WI38 (cell line): Measurements from ENCODE around the gene ASIP.
"Not testable (repeated sequence)": the region's sequence is repeated elsewhere in the genome, so short reads cannot be mapped to it uniquely, and the experiment has no call there.

ENCODE experiments used
- H3K4me3 ChIP-seq: 2 replicates; pipeline ENCODE4 v1.5.1; 2011; ENCODE audit warnings: low read depth, mild to moderate bottlenecking, control low read depth, low read length
- TF ChIP-seq, protein P1 (sequence below): IDR thresholded peaks from 2 replicates; pipeline ENCODE4 v1.5.1; 2012; ENCODE audit warnings: low read depth, mild to moderate bottlenecking, control low read depth, low read length

The ASIP gene

DNA sequence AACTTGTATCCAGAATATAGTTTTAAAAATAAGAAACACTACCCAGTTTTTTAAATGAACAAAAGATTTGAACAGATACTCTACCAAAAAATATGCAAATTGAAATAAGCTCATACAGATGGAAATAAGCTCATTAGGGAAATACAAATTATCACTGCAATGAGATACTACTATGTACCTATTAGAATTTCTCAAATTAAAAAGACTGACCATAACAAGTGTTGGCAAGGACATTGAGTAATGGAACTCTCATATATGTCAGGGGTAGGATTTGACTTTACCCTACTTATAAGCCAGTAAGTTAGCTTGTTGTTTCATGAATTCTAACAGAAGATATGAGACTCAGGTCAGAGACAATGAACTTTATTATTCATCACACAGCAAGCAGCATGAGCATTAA, 9.6 kb upstream of the ASIP start:
- TF ChIP-seq, protein P1, sequence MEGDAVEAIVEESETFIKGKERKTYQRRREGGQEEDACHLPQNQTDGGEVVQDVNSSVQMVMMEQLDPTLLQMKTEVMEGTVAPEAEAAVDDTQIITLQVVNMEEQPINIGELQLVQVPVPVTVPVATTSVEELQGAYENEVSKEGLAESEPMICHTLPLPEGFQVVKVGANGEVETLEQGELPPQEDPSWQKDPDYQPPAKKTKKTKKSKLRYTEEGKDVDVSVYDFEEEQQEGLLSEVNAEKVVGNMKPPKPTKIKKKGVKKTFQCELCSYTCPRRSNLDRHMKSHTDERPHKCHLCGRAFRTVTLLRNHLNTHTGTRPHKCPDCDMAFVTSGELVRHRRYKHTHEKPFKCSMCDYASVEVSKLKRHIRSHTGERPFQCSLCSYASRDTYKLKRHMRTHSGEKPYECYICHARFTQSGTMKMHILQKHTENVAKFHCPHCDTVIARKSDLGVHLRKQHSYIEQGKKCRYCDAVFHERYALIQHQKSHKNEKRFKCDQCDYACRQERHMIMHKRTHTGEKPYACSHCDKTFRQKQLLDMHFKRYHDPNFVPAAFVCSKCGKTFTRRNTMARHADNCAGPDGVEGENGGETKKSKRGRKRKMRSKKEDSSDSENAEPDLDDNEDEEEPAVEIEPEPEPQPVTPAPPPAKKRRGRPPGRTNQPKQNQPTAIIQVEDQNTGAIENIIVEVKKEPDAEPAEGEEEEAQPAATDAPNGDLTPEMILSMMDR, result no peak
- H3K4me3 ChIP-seq, result no peak overlapping the region

DNA sequence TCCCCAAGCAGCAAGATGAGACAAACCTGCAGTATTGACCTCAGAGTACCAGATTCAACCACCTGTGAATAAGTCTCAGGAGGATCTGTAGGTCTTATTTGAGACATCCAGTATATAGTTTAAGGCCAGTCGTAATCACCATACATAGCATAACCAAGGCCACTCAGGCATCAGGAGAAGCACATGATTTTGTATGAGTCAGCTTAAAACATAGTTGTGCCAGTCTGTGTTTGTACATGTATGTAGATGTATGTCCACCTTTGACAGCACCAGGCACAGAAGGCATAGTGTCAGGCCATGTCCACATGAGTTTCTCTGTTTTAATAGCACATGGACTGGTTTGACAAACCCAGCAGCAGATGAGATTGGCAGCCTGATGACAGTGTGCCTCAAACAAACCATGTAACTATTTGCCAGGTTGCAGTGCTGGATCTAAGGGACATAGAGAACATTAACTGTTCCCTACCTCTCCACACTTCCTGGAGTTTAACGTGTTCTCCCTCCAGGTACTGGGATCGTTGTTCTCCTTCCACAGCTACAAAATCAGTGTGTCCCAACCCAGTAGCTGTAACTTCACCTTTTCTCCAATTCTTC, 8.6 kb upstream of the ASIP start:
- H3K4me3 ChIP-seq, result no peak overlapping the region
- TF ChIP-seq, protein P1, result no peak

DNA sequence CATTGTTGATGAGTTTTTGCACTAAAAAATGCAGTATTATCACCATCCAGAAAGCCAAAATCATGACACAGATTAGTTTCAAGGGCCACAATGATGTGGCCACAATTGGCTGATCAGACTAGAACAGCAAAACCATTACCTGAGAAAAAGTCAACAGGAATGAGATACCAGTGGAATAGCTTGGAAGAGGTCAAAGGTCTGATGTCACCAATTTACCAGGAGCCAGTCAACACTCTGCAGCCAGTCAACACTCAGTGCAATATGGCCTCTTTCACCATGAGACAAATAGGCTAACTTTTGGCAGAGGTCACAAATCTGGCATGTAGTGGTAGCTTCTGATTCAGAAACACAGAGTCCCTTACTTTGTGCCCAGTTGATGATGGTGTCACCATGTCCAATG, 7.5 kb upstream of the ASIP start:
- no peak overlapping the region for H3K4me3 ChIP-seq
- TF ChIP-seq, protein P1, result no peak

DNA sequence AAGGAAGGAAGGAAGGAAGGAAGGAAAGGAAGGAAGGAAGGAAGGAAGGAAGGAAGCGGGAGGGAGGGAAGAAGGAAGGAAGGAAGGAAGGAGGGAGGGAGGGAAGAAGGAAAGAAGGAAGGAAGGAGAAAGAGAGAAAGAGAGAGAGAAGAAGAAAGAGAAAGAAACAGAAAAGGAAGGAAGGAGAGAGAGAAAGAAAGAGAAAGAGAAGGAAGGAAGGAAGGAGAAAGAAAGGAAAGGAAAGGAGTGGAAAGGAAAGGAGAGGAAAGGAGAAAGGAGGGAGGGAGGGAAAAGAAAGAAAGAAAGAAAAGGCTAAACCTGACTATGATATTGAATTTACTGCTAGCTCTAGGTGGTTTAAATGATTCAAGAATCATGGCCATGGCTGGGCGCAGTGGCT, 5.3 kb upstream of the ASIP start:
- no peak overlapping the region for H3K4me3 ChIP-seq
- TF ChIP-seq, protein P1, result no peak

DNA sequence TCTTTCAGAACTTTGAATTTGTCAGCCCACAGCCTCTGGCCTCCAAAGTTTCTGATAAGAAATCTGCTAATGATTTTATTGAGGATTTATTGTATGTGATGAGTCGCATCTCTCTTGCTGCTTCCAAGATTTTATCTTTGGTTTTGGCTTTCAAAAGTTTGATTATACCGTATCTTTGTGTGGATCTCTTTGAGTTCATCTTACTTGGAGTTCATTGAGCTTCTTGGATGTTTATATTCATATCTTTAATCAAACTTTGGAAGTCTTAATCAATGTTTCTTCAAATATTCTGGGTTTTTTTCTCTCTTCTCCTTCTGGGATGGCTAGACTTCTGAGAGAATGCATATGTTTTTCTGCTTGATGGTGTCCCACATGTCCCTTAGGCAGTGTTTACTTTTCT, 3.3 kb upstream of the ASIP start:
- H3K4me3 ChIP-seq, result no peak overlapping the region
- TF ChIP-seq, protein P1, result no peak

DNA sequence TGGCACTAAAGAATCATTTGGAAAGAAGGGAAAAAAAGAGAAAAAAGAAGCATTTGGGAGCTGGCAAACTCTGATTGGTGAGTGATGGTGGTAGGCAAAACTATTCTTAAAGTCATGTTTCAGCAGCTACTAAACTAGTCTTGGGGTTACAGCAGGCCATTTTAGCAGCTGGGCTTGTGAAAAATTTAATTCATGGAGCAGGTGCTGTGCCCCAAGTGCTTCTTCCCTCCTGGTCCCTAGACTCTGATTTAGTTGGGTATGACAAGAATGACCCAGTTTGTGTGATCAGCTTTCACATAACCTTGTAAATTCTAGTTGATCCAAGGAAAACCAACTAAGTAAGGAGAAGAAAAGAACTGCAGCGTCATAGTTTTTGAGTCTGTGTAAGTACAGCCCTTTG, 1.1 kb upstream of the ASIP start:
- H3K4me3 ChIP-seq, result no peak overlapping the region
- TF ChIP-seq, protein P1, result no peak

DNA sequence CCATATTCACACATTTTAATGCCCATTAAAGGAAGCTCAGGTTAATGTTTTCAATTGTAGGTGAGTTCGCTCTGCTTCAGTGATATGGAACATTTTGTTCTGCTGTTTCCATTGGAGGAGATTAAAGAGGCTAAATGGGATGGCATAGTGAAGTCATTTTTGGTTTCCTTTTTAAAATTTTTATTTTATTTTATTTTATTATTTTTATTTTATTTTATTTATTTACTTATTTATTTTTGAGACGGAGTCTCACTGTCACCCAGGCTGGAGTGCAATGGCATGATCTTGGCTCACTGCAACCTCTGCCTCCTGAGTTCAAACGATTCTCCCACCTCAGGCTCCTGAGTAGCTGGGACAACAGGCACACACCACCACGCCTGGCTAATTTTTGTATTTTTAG, 792 bp downstream of the ASIP start:
- H3K4me3 ChIP-seq, result not testable (repeated sequence)

DNA sequence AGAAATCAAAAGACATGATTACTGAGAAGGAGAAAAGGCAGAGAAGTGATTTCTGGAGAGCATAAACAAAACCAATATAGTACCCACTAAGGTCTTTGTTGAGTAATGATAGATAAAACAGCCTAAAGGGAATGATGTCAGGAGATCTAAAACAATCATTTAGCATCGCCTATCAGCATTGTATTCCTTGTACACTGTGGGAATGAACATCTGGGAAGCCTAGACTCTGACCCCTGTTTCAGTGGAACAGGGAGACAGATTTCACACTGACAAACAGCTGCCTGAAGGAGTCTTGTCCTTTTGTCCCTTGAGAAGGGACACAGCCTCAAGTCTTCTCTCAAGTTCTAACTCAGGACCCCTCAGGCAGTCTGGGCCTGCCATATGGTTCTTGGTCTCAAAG, 1.7 kb downstream of the ASIP start:
- H3K4me3 ChIP-seq, result no peak overlapping the region
- TF ChIP-seq, protein P1, result no peak
